ENCODE measurements around the gene IL4.

DNA sequence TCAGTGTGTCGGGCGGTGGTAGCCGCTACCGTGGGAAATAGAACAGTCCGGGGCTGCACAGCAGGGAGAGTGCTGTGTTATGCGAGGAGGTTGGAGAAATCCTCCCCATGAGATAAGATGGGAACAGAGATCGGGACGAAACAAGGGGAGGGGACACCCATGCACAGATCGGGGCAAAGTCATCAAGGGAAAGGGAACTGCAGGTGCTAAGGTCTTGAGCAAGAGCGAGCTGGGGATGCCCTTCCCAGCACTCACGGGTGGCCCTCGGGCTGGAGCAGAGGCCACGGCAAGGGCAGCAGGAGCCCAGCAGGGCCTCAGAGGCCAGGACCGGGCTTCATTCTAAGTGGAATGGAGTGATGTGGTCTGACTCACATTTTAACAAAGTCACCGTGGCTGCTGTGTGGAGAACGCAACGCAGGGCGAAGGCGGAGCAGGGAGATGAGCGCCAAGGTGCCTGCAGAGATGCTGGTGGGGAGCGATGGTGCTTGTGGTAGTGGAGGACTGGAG lies 8.2 kb upstream of the IL4 start:
- TF ChIP-seq, protein P1, sequence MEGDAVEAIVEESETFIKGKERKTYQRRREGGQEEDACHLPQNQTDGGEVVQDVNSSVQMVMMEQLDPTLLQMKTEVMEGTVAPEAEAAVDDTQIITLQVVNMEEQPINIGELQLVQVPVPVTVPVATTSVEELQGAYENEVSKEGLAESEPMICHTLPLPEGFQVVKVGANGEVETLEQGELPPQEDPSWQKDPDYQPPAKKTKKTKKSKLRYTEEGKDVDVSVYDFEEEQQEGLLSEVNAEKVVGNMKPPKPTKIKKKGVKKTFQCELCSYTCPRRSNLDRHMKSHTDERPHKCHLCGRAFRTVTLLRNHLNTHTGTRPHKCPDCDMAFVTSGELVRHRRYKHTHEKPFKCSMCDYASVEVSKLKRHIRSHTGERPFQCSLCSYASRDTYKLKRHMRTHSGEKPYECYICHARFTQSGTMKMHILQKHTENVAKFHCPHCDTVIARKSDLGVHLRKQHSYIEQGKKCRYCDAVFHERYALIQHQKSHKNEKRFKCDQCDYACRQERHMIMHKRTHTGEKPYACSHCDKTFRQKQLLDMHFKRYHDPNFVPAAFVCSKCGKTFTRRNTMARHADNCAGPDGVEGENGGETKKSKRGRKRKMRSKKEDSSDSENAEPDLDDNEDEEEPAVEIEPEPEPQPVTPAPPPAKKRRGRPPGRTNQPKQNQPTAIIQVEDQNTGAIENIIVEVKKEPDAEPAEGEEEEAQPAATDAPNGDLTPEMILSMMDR (IDR thresholded peaks at IDR 0.05; ENCODE audit: low read depth, low read length), result no peak
- TF ChIP-seq POLR2A (IDR thresholded peaks at IDR 0.05; ENCODE audit: extremely low read depth, insufficient read length), result no peak
- TF ChIP-seq, protein P2, sequence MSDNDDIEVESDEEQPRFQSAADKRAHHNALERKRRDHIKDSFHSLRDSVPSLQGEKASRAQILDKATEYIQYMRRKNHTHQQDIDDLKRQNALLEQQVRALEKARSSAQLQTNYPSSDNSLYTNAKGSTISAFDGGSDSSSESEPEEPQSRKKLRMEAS (IDR thresholded peaks at IDR 0.05; ENCODE audit: low read depth, low read length), result no peak
